Measurements from ENCODE around the gene TNFRSF21.

TNFRSF21 gene

GRCh38 chr6:47206626-47207025 is 103.1 kb downstream of the TNFRSF21 start:
- no peak for DNase-seq

GRCh38 chr6:47203938-47204611 is 105.6 kb downstream of the TNFRSF21 start:
- DNase-seq, result no peak

- no peak for DNase-seq
Observed at GRCh38 chr6:47203266-47203937, 106.3 kb downstream of the TNFRSF21 start.

- DNase-seq, result no peak
Observed at GRCh38 chr6:47202644-47203205, 107.0 kb downstream of the TNFRSF21 start.

GRCh38 chr6:47200536-47201334 is 109.0 kb downstream of the TNFRSF21 start:
- no peak for DNase-seq

GRCh38 chr6:47197682-47198640 is 111.7 kb downstream of the TNFRSF21 start:
- DNase-seq, result no peak

DNA sequence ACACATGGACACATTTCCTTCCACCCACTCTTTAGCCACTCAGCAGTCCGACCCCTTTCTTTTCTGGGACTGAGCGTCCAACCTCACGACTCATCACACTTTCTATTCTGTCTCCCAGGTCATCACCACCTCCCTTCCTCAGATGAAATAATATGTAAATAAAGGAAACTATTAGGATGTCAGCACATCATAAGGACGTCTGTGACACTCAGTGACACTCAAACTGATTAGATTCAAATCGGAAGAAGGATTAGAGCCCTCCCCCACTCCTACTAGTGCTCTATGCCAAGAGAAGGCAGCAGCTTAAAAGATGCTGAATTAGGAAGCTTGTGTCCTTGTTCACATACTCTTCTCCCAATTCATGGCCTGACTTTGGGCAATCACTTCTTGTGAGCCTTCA is 113.6 kb downstream of the TNFRSF21 start:
- no peak for DNase-seq

- DNase-seq, result no peak
Observed at GRCh38 chr6:47195011-47195650, 114.6 kb downstream of the TNFRSF21 start.

DNA sequence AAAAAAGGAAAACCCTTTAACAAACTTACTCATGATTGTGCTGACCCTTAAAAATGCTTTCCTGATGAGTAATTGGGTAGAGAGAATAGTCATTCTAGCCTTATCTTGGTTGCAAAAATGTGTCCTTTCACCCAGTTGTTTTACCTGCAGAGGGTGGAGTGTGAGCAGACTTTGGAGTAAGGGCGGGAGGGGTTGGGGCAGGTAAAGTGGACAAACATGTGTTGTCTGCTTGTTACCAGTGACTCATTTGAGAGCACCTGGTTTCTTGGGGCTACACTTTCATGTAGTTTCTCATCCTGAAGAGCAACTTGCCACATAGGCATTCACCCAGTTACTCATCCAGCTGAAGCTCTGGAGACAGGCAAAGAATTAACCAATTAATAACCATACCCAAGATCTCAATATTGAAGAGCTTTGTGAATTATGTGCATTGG is 121.1 kb downstream of the TNFRSF21 start:
- no peak for DNase-seq

GRCh38 chr6:47187893-47188587 is 121.7 kb downstream of the TNFRSF21 start:
- DNase-seq, result no peak

- no peak for DNase-seq
Observed at GRCh38 chr6:47187113-47187512, 122.6 kb downstream of the TNFRSF21 start.

DNA sequence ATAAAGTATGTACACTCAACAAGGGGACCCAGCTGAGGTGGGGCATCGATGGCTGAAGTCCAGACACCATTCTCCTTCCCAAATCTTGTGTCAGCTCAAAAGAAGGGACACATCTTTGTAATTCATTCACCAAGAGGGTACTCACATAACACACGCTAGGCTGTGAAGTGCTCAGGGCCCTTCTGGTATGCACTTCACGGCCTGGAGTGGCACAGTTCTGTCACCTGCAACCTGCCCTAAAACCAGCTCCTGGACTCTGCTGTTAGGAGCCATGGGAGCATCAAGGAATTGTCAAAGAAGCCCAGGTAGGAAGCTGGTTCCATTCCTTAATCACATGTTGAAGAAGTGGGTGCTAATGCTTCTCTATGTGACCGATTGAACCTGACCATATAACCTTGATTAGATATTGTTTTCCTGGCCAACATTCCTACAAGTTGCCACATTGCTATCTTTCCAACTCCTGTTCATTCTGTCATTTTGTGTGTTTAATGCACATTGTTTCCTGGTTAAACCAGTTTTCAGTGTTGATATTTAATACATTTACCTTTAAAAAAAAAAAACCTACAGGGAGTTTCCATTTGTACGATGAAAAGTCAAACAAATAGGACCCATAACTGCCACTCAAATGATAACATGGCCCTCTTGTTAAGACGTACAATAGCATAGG is 127.3 kb downstream of the TNFRSF21 start:
- DNase-seq, result no peak

DNA sequence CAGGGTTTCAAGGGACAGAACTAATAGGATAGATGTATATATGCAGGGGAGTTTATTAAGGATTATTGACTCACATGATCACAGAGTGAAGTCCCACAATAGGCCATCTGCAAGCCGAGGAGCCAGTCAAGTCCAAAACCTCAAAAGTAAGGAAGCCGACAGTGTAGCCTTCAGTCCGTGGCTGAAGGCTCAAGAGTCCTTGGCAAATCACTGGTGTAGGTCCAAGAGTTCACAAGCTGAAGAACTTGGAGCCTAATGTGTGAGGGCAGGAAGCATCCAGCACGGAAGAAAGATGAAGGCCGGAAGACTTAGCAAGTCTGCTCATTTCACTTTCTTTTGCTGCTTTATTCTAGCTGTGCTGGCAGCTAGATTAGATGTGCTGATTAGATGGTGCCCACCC is 128.0 kb downstream of the TNFRSF21 start:
- no peak for DNase-seq

Measured in stimulated activated CD4-positive, alpha-beta T cell treated with anti-CD3 and anti-CD28 coated beads, Interleukin-2, amount 100 ng/mL, for 48 hours (primary cell).